ENCODE data around the gene PNPLA3.
A peak's percentile ranks its signal among the peaks of the same experiment; 100 is the strongest.

PNPLA3 gene

GRCh38 chr22:43976861-43977795, 53.5 kb downstream of the PNPLA3 start:
- no peak for DNase-seq (ENCODE audit: low read depth, low spot score)
- in situ Hi-C loops (cut with HindIII; ENCODE audit: low sequenced_read_pairs) = no loop called here
- H3K4me3 ChIP-seq (ENCODE audit: low read depth, low read length) = no peak overlapping the region
- peak; percentile 16 for TF ChIP-seq CTCF (IDR thresholded peaks at IDR 0.05; ENCODE audit: low read depth, low read length)

GRCh38 chr22:43978558-43978957, 55.0 kb downstream of the PNPLA3 start:
- no peak overlapping the region for H3K4me3 ChIP-seq (ENCODE audit: low read depth, low read length)
- in situ Hi-C loops (cut with HindIII; ENCODE audit: low sequenced_read_pairs) = no loop called here
- TF ChIP-seq CTCF (IDR thresholded peaks at IDR 0.05; ENCODE audit: low read depth, low read length) = no peak
- DNase-seq (ENCODE audit: low read depth, low spot score) = no peak

GRCh38 chr22:43980579-43980978, 57.0 kb downstream of the PNPLA3 start:
- no peak overlapping the region for H3K4me3 ChIP-seq (ENCODE audit: low read depth, low read length)
- in situ Hi-C loops (cut with HindIII; ENCODE audit: low sequenced_read_pairs) = no loop called here
- DNase-seq (ENCODE audit: low read depth, low spot score) = no peak
- no peak for TF ChIP-seq CTCF (IDR thresholded peaks at IDR 0.05; ENCODE audit: low read depth, low read length)

GRCh38 chr22:43980996-43981395, 57.4 kb downstream of the PNPLA3 start:
- TF ChIP-seq CTCF (IDR thresholded peaks at IDR 0.05; ENCODE audit: low read depth, low read length) = no peak
- no peak for DNase-seq (ENCODE audit: low read depth, low spot score)
- in situ Hi-C loops (cut with HindIII; ENCODE audit: low sequenced_read_pairs) = no loop called here
- H3K4me3 ChIP-seq (ENCODE audit: low read depth, low read length) = no peak overlapping the region

GRCh38 chr22:43983808-43984207, 60.2 kb downstream of the PNPLA3 start:
- in situ Hi-C loops (cut with HindIII; ENCODE audit: low sequenced_read_pairs) = no loop called here
- no peak overlapping the region for H3K4me3 ChIP-seq (ENCODE audit: low read depth, low read length)
- DNase-seq (ENCODE audit: low read depth, low spot score) = no peak
- TF ChIP-seq CTCF (IDR thresholded peaks at IDR 0.05; ENCODE audit: low read depth, low read length) = no peak

GRCh38 chr22:43985532-43985931, 61.9 kb downstream of the PNPLA3 start:
- DNase-seq (ENCODE audit: low read depth, low spot score) = no peak
- in situ Hi-C loops (cut with HindIII; ENCODE audit: low sequenced_read_pairs) = no loop called here
- no peak overlapping the region for H3K4me3 ChIP-seq (ENCODE audit: low read depth, low read length)
- no peak for TF ChIP-seq CTCF (IDR thresholded peaks at IDR 0.05; ENCODE audit: low read depth, low read length)
